NT2/D1 (cell line): Measurements from ENCODE around the gene WAS.

ENCODE experiments used
- SUZ12 ChIP-seq: IDR thresholded peaks from 2 replicates; pipeline ENCODE4 v1.6.1; 2011; ENCODE audit not compliant: insufficient read length, insufficient read depth; ENCODE audit errors: extremely low read depth
- YY1 ChIP-seq: IDR thresholded peaks from 2 replicates; pipeline ENCODE4 v1.6.1; 2011; ENCODE audit not compliant: insufficient read length, insufficient read depth

GRCh38 chrX:48695534-48695896 is 11.9 kb downstream of the WAS start:
- TF ChIP-seq SUZ12: no peak
- no peak for TF ChIP-seq YY1
